GM12878 (cell line): ENCODE results near the gene NEK5. TPM values are rescaled to one million over a fixed set of nuclear protein-coding genes. Genes with fewer than 3 reads are reported as not detected.

ENCODE experiments used
- ATAC-seq: fragments of 200-7000 bp; cut with Tn5 transposase; 3 replicates; pipeline ENCODE4 v1.9.1; 2020; ENCODE audit warnings: mild to moderate bottlenecking, moderate library complexity
- BruUV-seq: library from RNA; stranded (reverse); fragments of 400-500 nt; replicated peaks from 2 replicates; lab custom pipeline; 2021; lab: Mats Ljungman, UMichigan
- CTCF ChIA-PET: fragments of 300-600 bp; sonication (Branson Sonifier 250); formaldehyde crosslinking; extraction: SDS; loops from one replicate; lab custom pipeline; 2021; ENCODE audit warnings: inconsistent platforms; lab: Yijun Ruan, JAX
- POLR2A ChIA-PET: fragments of 350-600 bp; formaldehyde crosslinking; extraction: SDS; loops from one replicate; lab custom pipeline; 2021; ENCODE audit warnings: inconsistent platforms; lab: Charles Lee
- RAD21 ChIA-PET: fragments of 300-600 bp; sonication (Branson Sonifier 250); formaldehyde crosslinking; loops from one replicate; lab custom pipeline; 2023; ENCODE audit warnings: antibody characterized with exemption; ENCODE audit not compliant: unreplicated experiment; lab: Charles Lee
- SMC1A ChIA-PET: fragments of 300-600 bp; sonication (Branson Sonifier 250); formaldehyde crosslinking; loops from one replicate; lab custom pipeline; 2023; ENCODE audit not compliant: unreplicated experiment, uncharacterized antibody; lab: Charles Lee
- DNase-seq: peaks from one replicate; pipeline ENCODE4 v3.0.0-alpha.2; 2011; ENCODE audit warnings: low read depth, low spot score
- FAIRE-seq: peaks from 3 replicates; lab custom pipeline; 2011; peaks lifted over from hg19 to GRCh38; lab: Jason Lieb, UNC
- H2AFZ ChIP-seq: 2 replicates; pipeline ENCODE4 v1.6.0; 2011; ENCODE audit warnings: low read depth, low read length, control low read depth; ENCODE audit not compliant: control insufficient read depth
- H3K27ac ChIP-seq: 2 replicates; pipeline ENCODE4 v1.5.1; 2011; ENCODE audit warnings: control low read depth; ENCODE audit not compliant: control insufficient read depth, insufficient read depth
- H3K27me3 ChIP-seq, 2 experiments: replicated peaks in 1 of 2; 2 replicates each; pipeline versions ENCODE4 v1.6.0 to v1.6.1; 2011; ENCODE audit warnings: low read length in 1 of 2; ENCODE audit not compliant: control insufficient read depth in 2 of 2, insufficient read depth in 2 of 2
- H3K36me3 ChIP-seq, 2 experiments: 2 replicates each; pipeline ENCODE4 v1.5.1; 2011; ENCODE audit warnings: low read length in 1 of 2; ENCODE audit not compliant: control insufficient read depth in 2 of 2, insufficient read depth in 2 of 2
- H3K4me1 ChIP-seq: 2 replicates; pipeline ENCODE4 v1.6.1; 2011; ENCODE audit warnings: mild to moderate bottlenecking, low read length, moderate library complexity, mixed read lengths; ENCODE audit not compliant: control insufficient read depth, insufficient read depth
- H3K4me2 ChIP-seq: 2 replicates; pipeline ENCODE4 v1.6.0; 2011; ENCODE audit warnings: control low read depth; ENCODE audit not compliant: control insufficient read depth, insufficient read depth
- H3K4me3 ChIP-seq: fragments of 200-600 bp; sonication (generic); 2 replicates; pipeline ENCODE4 v1.5.1; 2016
- H3K79me2 ChIP-seq: 2 replicates; pipeline ENCODE4 v1.6.0; 2011; ENCODE audit warnings: low read length; ENCODE audit not compliant: control insufficient read depth, insufficient read depth
- H3K9ac ChIP-seq: 2 replicates; pipeline ENCODE4 v1.8.0; 2011; ENCODE audit warnings: low read length, control low read depth, mixed read lengths; ENCODE audit not compliant: control insufficient read depth, insufficient read depth
- H3K9me3 ChIP-seq: replicated peaks from 3 replicates; pipeline ENCODE4 v1.5.1; 2011; ENCODE audit warnings: mild to moderate bottlenecking, low read length; ENCODE audit not compliant: control insufficient read depth, insufficient read depth
- H4K20me1 ChIP-seq: 2 replicates; pipeline ENCODE4 v1.6.0; 2011; ENCODE audit not compliant: control insufficient read depth, insufficient read depth
- BCLAF1 ChIP-seq: fragments of 450-650 bp; IDR thresholded peaks from 2 replicates; pipeline ENCODE4 v1.6.1; 2017; ENCODE audit warnings: antibody characterized with exemption, mild to moderate bottlenecking, moderate library complexity
- CBX3 ChIP-seq: fragments of 200-600 bp; sonication (generic); IDR thresholded peaks from 2 replicates; pipeline ENCODE4 v1.6.1; 2016; ENCODE audit warnings: low read depth, borderline replicate concordance
- GABPA ChIP-seq: IDR thresholded peaks from 2 replicates; pipeline ENCODE4 v1.6.1; 2014; ENCODE audit warnings: antibody characterized with exemption, low read depth, mild to moderate bottlenecking, inconsistent platforms
- SMAD1 ChIP-seq: fragments of 450-650 bp; IDR thresholded peaks from 2 replicates; pipeline ENCODE4 v1.6.1; 2018; ENCODE audit warnings: mild to moderate bottlenecking, low read depth; ENCODE audit not compliant: partially characterized antibody
- SRF ChIP-seq, 2 experiments: IDR thresholded peaks; 2 replicates each; pipeline ENCODE4 v1.6.1; 2011; ENCODE audit warnings: low read depth in 2 of 2, low read length in 2 of 2, mild to moderate bottlenecking in 1 of 2, moderate library complexity in 1 of 2
- TARDBP ChIP-seq: IDR thresholded peaks from 2 replicates; pipeline ENCODE4 v1.6.1; 2016; ENCODE audit warnings: borderline replicate concordance
- ZBTB11 ChIP-seq: fragments of 450-650 bp; formaldehyde crosslinking; IDR thresholded peaks from 2 replicates; pipeline ENCODE4 v1.5.0; 2022; ENCODE audit warnings: mild to moderate bottlenecking, missing genetic modification characterization
- WGBS: methylation state at CpG from one replicate; pipeline ENCODE4 v1.1.6; 2016; ENCODE audit warnings: low lambda C conversion rate; ENCODE audit not compliant: insufficient replicate concordance, insufficient coverage; ENCODE audit errors: missing lambda C conversion rate; 5-methylcytosine and 5-hydroxymethylcytosine counted together
- in situ Hi-C: fragments of 300-500 bp; cut with MboI; formaldehyde crosslinking; loops from 9 replicates; pipeline ENCODE4 v1.14.3; 2018; ENCODE audit warnings: mixed read lengths
- intact Hi-C: fragments of 100-400 bp; cut with micrococcal nuclease; formaldehyde crosslinking; loops from one replicate; pipeline ENCODE4 v1.14.2; 2022; ENCODE audit not compliant: unreplicated experiment
- polyA plus RNA-seq, 11 experiments: library from polyadenylated mRNA; depleted of rRNA in 4 of 11; unstranded in 6 of 11; stranded (reverse) in 5 of 11; fragments of >200 nt; fragmentation: Nextera tagmentation in 4 of 11; fragmentation: Illumina TruSeq in 1 of 11; extraction: Ambion mirVana in 4 of 11; extraction: Trizol in 1 of 11; gene quantifications; 1 replicate in 1 of 11; 2 replicates in 10 of 11; pipeline versions ENCODE4 v1.2.1 to v1.2.3, GENCODE V29; 2011 to 2016; ENCODE audit warnings: inconsistent platforms in 2 of 11, missing spikeins in 2 of 11, low read depth in 1 of 11
- total RNA-seq, 4 experiments: library from RNA; depleted of rRNA in 3 of 4; stranded (reverse); fragments of >200 nt in 3 of 4; fragmentation: Illumina TruSeq in 1 of 4; extraction: Trizol in 1 of 4; gene quantifications; 2 replicates each; pipeline versions ENCODE4 v1.2.1 to v1.2.3, GENCODE V29; 2013 to 2021

NEK5 gene
- total and polyA plus RNA-seq, 10 of the 15 experiments (the other 5 are each of a cell fraction or from before 2014, with no cell fraction given) = 0.04 to 0.32 (median 0.20) TPM; not detected in 6

DNA sequence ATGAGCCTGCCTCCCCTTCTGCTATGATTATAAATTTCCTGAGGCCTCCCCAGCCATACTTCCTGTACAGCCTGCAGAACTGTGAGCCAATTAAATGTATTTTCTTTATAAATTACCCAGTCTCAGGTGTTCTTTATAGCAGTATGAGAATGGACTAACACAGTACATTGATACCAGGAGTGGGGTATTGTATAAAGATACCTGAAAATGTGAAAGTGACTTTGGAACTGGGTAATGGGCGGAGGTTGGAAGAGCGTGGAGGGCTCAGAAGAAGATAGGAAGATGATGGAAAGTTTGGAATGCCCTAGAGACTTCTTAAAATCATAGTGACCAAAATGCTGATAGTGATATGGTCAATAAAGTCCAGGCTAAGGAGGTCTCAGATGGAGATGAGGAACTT lies 32.8 kb downstream of the NEK5 start:
- no peaks in the 10 kb centered on the region for H3K27me3 ChIP-seq
- BruUV-seq = no TSS peak
- FAIRE-seq (no peak), DNase-seq (no peak), ATAC-seq (no peak)
- H3K4me1 ChIP-seq = no peaks in the 10 kb centered on the region
- intact Hi-C loops = no loop called here
- 0% methylated on average over 2 of the region's 2 CpGs for WGBS
- CTCF ChIA-PET = no interaction called here
- no peak overlapping the region for H3K27ac ChIP-seq
- no peak overlapping the region for H3K9ac ChIP-seq
- no peak overlapping the region for H3K4me3 ChIP-seq
- POLR2A ChIA-PET = no interaction called here
- H3K36me3 ChIP-seq = no peaks in the 10 kb centered on the region
- H3K4me2 ChIP-seq = no peak overlapping the region
- RAD21 ChIA-PET = no interaction called here
- no peaks in the 10 kb centered on the region for H3K79me2 ChIP-seq
- SMC1A ChIA-PET = no interaction called here
- TF ChIP-seq ZBTB11 (no peak), CBX3 (no peak), BCLAF1 (no peak), SRF (IDR thresholded peaks at IDR 0.05; ENCODE audit: low read depth in 2 of 2, low read length in 2 of 2) (no peak), TARDBP (no peak), GABPA (no peak), SMAD1 (no peak)
- H2AFZ ChIP-seq = no peak overlapping the region
- H4K20me1 ChIP-seq = no peaks in the 10 kb centered on the region
- no peaks in the 10 kb centered on the region for H3K9me3 ChIP-seq
- in situ Hi-C loops = no loop called here
